Transverse colon (tissue), 4 donors: ENCODE results near the gene GPR78. TPM values are rescaled to one million over a fixed set of nuclear protein-coding genes. Genes with fewer than 3 reads are reported as not detected.

Experiments used
- DNase-seq: peaks from one replicate; pipeline ENCODE4 v3.0.0-alpha.2; 2019
- H3K27ac ChIP-seq, 4 donors: fragments of 200-600 bp; sonication (generic); 2 replicates each; pipeline ENCODE4 v1.5.1; 2016 to 2018; ENCODE audit warnings: inconsistent platforms in 4 of 4
- H3K27me3 ChIP-seq: fragments of 200-600 bp; sonication (generic); 2 replicates; pipeline ENCODE4 v1.5.1; 2017; ENCODE audit warnings: inconsistent platforms
- H3K36me3 ChIP-seq, 4 donors: fragments of 200-600 bp; sonication (generic); 2 replicates each; pipeline ENCODE4 v1.5.1; 2017 to 2019; ENCODE audit warnings: inconsistent platforms in 4 of 4
- H3K4me1 ChIP-seq, 4 donors: fragments of 200-600 bp; sonication (generic); 2 replicates each; pipeline ENCODE4 v1.5.1; 2017 to 2020; ENCODE audit warnings: inconsistent platforms in 4 of 4
- H3K4me3 ChIP-seq, 4 donors: fragments of 200-600 bp; sonication (generic); 1 replicate in 1 of 4; 2 replicates in 3 of 4; pipeline versions ENCODE4 v1.5.1 to v1.6.1; 2017 to 2019; ENCODE audit warnings: inconsistent platforms in 4 of 4
- H3K9me3 ChIP-seq, 2 donors: fragments of 200-600 bp; sonication (generic); 2 replicates each; pipeline ENCODE4 v1.5.1; 2017 to 2019; ENCODE audit warnings: inconsistent platforms in 2 of 2
- EP300 ChIP-seq: sonication (generic); formaldehyde crosslinking; IDR thresholded peaks from one replicate; pipeline ENCODE4 v1.6.1; 2017; ENCODE audit warnings: antibody characterized with exemption, low read depth
- POLR2A ChIP-seq: fragments of 450-650 bp; IDR thresholded peaks from one replicate; pipeline ENCODE4 v1.6.1; 2016; ENCODE audit warnings: antibody characterized with exemption, mild to moderate bottlenecking, moderate library complexity
- POLR2AphosphoS5 ChIP-seq, 3 donors: sonication (generic); formaldehyde crosslinking; IDR thresholded peaks; one replicate each; pipeline ENCODE4 v1.6.1; 2016; ENCODE audit warnings: antibody characterized with exemption in 3 of 3
- WGBS, 2 donors: methylation state at CpG; one replicate each; pipeline ENCODE4 v1.1.5; 2018; ENCODE audit warnings: low coverage in 1 of 2; 5-methylcytosine and 5-hydroxymethylcytosine counted together
- in situ Hi-C, 4 donors: fragments of 200-750 bp; cut with MboI; loops; one replicate each; pipeline versions ENCODE4 v1.15.0 to v1.15.1; 2017; ENCODE audit warnings: low sequenced_read_pairs in 3 of 4, low pct_ligation_motif_present in 1 of 4, low pct_unique_long_range_greater_than_20kb in 1 of 4
- intact Hi-C: fragments of 100-400 bp; cut with DNase I; formaldehyde crosslinking; loops from one replicate; pipeline ENCODE4 v1.15.1; 2023; ENCODE audit warnings: low total_unique reads
- total RNA-seq, 4 donors: library from RNA; depleted of rRNA; stranded (reverse); fragments of >200 nt; gene quantifications; one replicate each; pipeline ENCODE4 v1.1.0, GENCODE V29; 2016
- TF ChIP-seq, protein P1 (sequence below), 5 experiments: fragments of 200-600 bp in 3 of 5; fragments of 450-650 bp in 2 of 5; sonication (generic) in 3 of 5; IDR thresholded peaks; 1 replicate in 2 of 5; 2 replicates in 3 of 5; pipeline ENCODE4 v1.5.1; 2016 to 2017; ENCODE audit warnings: antibody characterized with exemption in 5 of 5, inconsistent platforms in 3 of 5, mild to moderate bottlenecking in 2 of 5, moderate library complexity in 1 of 5

GPR78 gene, protein sequence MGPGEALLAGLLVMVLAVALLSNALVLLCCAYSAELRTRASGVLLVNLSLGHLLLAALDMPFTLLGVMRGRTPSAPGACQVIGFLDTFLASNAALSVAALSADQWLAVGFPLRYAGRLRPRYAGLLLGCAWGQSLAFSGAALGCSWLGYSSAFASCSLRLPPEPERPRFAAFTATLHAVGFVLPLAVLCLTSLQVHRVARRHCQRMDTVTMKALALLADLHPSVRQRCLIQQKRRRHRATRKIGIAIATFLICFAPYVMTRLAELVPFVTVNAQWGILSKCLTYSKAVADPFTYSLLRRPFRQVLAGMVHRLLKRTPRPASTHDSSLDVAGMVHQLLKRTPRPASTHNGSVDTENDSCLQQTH
- total RNA-seq, result under 1 TPM in 1 of 4 donors, not detected in 3; 0.14 TPM

DNA sequence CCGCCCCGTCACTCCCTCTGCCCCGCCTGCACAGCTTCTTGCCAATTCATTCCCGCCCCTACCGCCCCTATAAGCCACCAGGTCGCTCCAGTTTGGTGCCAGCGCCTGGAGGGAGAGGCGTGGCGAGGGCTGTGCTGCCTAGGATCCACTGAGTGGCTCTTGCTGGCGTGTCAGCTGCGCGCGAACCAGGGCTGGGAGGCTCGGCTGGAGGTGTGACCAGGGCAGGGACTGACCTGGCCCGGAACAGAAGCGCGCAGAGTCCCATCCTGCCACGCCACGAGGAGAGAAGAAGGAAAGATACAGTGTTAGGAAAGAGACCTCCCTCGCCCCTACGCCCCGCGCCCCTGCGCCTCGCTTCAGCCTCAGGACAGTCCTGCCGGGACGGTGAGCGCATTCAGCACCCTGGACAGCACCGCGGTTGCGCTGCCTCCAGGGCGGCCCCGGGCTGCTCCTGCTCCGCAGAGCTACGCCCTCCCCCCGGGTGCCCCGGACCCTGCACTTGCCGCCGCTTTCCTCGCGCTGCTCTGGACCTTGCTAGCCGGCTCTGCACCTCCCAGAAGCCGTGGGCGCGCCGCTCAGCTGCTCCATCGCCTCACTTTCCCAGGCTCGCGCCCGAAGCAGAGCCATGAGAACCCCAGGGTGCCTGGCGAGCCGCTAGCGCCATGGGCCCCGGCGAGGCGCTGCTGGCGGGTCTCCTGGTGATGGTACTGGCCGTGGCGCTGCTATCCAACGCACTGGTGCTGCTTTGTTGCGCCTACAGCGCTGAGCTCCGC, at the start of gene GPR78:
GPR78 (plus strand) TSS at position 72 of the 773 bp plus-strand sequence; CDS start at position 663, 591 bp downstream.
- 20% methylated on average over 56 of the region's 63 CpGs; no CpG with 5 or more reads in 1 of the 2 donors for WGBS, 2 donors
- H3K9me3 ChIP-seq, result no peaks in the 10 kb centered on the region
- H3K4me3 ChIP-seq, result no peak within 1 kb of the TSS
- intact Hi-C loops (no loop called here), in situ Hi-C loops (loop anchor here in 2 of 4 donors (25.0 kb wide), 2 partner anchors 118 to 343 kb away; no protein-coding TSS in a partner anchor)
- H3K27me3 ChIP-seq, result peaks cover 38% of the 10 kb centered on the region
- H3K36me3 ChIP-seq, result no peaks in the 10 kb centered on the region
- H3K4me1 ChIP-seq, result peaks cover 0 to 3% (median 0%) of the 10 kb centered on the region in 4 donors
- TF ChIP-seq, protein P1, sequence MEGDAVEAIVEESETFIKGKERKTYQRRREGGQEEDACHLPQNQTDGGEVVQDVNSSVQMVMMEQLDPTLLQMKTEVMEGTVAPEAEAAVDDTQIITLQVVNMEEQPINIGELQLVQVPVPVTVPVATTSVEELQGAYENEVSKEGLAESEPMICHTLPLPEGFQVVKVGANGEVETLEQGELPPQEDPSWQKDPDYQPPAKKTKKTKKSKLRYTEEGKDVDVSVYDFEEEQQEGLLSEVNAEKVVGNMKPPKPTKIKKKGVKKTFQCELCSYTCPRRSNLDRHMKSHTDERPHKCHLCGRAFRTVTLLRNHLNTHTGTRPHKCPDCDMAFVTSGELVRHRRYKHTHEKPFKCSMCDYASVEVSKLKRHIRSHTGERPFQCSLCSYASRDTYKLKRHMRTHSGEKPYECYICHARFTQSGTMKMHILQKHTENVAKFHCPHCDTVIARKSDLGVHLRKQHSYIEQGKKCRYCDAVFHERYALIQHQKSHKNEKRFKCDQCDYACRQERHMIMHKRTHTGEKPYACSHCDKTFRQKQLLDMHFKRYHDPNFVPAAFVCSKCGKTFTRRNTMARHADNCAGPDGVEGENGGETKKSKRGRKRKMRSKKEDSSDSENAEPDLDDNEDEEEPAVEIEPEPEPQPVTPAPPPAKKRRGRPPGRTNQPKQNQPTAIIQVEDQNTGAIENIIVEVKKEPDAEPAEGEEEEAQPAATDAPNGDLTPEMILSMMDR (IDR thresholded peaks at IDR 0.05), result no peak
- TF ChIP-seq POLR2A (no peak), POLR2AphosphoS5 (IDR thresholded peaks at IDR 0.05) (no peak)
- H3K27ac ChIP-seq, result no peak within 1 kb of the TSS
- DNase-seq, result peak; percentile 24

DNA sequence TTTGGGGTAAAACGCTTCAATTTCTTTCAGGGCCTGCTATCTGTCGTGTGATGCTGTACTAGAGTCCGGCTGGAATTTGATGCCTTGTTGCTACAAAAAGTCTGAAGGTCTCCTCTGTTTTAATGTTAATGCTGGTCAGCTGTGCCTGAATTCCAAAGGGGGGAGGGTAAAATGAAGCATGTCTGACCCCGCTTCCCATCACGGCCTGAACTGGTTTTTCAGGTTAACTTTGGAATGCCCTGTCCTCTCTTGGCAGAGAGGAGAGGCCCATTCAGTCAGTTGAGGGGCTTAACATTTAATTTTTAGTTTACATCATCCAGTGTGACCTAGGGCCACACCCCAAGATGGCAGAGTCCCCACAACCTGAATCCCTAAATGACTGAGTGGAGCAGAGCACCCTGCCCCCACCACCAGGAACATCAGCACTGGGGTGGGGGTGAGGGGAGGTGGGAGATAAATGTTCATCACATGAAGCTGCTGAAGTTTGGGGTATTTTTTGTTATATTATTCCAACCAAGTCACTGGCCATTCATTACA, 47.9 kb upstream of the GPR78 start:
- intact Hi-C loops, result no loop called here
- H3K27ac ChIP-seq, result no peak overlapping the region

DNA sequence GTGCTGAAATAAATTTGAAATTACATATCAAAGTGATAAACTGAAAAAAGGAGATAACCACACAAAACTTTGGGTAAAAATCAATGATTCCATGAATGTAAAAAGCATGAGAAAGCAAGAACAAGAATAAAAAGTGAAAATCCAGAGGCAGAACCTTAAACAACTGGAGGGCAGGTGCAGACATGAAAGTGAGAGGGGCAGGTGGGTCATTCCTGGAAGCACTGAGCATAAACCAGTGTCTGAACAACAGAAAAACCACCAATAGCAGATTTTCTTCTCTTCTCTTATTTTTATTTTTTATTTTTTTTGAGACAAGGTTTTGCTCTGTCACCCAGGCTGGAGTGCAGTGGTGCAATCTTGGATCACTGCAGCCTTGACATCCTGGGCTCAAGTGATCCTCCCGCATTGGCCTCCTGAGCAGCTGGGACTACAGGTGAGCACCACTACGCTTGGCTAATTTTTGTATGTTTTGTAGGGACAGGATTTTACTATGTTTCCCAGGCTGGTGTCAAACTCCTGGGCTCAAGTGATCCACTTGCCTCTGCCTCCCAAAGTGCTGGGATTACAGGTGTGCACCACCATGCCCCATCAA, 46.8 kb upstream of the GPR78 start:
- peak overlapping the region in 3 of 4 donors; percentile 62 to 76 (median 67) for H3K27ac ChIP-seq
- no peaks in the 10 kb centered on the region for H3K36me3 ChIP-seq
- no peak overlapping the region for H3K4me3 ChIP-seq
- H3K9me3 ChIP-seq, result no peaks in the 10 kb centered on the region
- intact Hi-C loops (no loop called here), in situ Hi-C loops (no loop called here)
- WGBS, 2 donors, result 90 to 93% methylated on average over 2 of the region's 2 CpGs
- H3K27me3 ChIP-seq, result no peaks in the 10 kb centered on the region
- TF ChIP-seq, protein P1 (IDR thresholded peaks at IDR 0.05), result no peak
- no peak for TF ChIP-seq EP300
- TF ChIP-seq POLR2AphosphoS5 (IDR thresholded peaks at IDR 0.05), result no peak
- no peak for TF ChIP-seq POLR2A
- peaks cover 5 to 28% (median 13%) of the 10 kb centered on the region in 4 donors for H3K4me1 ChIP-seq
- DNase-seq, result no peak

More for the DNA sequence above, 47.9 kb upstream of the GPR78 start:
- H3K27me3 ChIP-seq, result no peaks in the 10 kb centered on the region
- no peak for TF ChIP-seq POLR2AphosphoS5 (IDR thresholded peaks at IDR 0.05)
- TF ChIP-seq POLR2A, result no peak
- TF ChIP-seq, protein P1 (IDR thresholded peaks at IDR 0.05), result no peak
- no peak for TF ChIP-seq EP300
- DNase-seq, result no peak
- WGBS, 2 donors, result 92% methylated on average over 5 of the region's 5 CpGs; no CpG with 5 or more reads in 1 of the 2 donors
- H3K9me3 ChIP-seq, result no peaks in the 10 kb centered on the region
- H3K36me3 ChIP-seq, result no peaks in the 10 kb centered on the region
- peaks cover 5 to 25% (median 13%) of the 10 kb centered on the region in 4 donors for H3K4me1 ChIP-seq
- in situ Hi-C loops, result no loop called here
- H3K4me3 ChIP-seq, result no peak overlapping the region

DNA sequence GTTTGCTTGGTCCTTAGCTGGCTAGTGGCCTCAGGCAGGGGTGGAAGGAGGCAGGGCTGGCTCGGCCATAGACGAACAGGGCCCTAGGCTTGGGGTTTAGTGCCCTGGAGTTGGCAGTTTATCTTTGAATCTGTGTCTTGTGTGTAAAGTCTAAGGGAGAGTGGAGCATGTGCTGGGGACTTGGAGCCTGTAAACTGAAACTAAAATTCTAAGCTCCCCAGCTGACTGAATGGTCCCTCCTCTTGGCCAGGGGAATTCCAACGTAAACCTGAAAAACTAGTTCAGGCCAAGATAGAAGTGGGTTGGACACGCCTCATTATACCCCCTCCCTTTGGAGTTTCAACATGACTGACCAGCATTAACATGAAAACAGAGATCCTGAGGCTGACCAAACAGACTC, 46.1 kb upstream of the GPR78 start:
- in situ Hi-C loops, result no loop called here
- peaks cover 5 to 28% (median 13%) of the 10 kb centered on the region in 4 donors for H3K4me1 ChIP-seq
- peak overlapping the region; percentile 45 to 76 (median 64) for H3K27ac ChIP-seq
- 14% methylated on average over 4 of the region's 4 CpGs; no CpG with 5 or more reads in 1 of the 2 donors for WGBS, 2 donors
- DNase-seq, result peak; percentile 32
- H3K9me3 ChIP-seq, result no peaks in the 10 kb centered on the region
- no peaks in the 10 kb centered on the region for H3K27me3 ChIP-seq
- H3K4me3 ChIP-seq, result no peak overlapping the region
- H3K36me3 ChIP-seq, result no peaks in the 10 kb centered on the region
- intact Hi-C loops, result no loop called here
- peak in 2 of 3 donors; percentile 27 to 33 for TF ChIP-seq POLR2AphosphoS5 (IDR thresholded peaks at IDR 0.05)
- TF ChIP-seq POLR2A, result no peak
